HCT116 (cell line): Measurements from ENCODE around the gene MRPL50.

Source experiments
- CBX3 ChIP-seq: IDR thresholded peaks from 2 replicates; pipeline ENCODE4 v1.6.1; 2012; ENCODE audit warnings: low read depth
- CEBPB ChIP-seq: IDR thresholded peaks from 2 replicates; pipeline ENCODE4 v1.6.1; 2012; ENCODE audit warnings: low read depth
- EZH2 ChIP-seq: fragments of 200-600 bp; sonication (generic); IDR thresholded peaks from 2 replicates; pipeline ENCODE4 v1.6.1; 2017; ENCODE audit warnings: antibody characterized with exemption, mixed run types
- EZH2phosphoT487 ChIP-seq: fragments of 200-600 bp; IDR thresholded peaks from 2 replicates; pipeline ENCODE4 v1.6.1; 2018; ENCODE audit warnings: antibody characterized with exemption, borderline replicate concordance
- POLR2A ChIP-seq: IDR thresholded peaks from 2 replicates; pipeline ENCODE4 v1.7.0; 2011; ENCODE audit warnings: borderline replicate concordance; ENCODE audit not compliant: insufficient read depth, insufficient read length; ENCODE audit errors: extremely low read depth
- POLR2AphosphoS5 ChIP-seq: IDR thresholded peaks from 2 replicates; pipeline ENCODE4 v1.6.1; 2011; ENCODE audit warnings: mild to moderate bottlenecking, low read depth, low read length, moderate library complexity
- SRF ChIP-seq: IDR thresholded peaks from 2 replicates; pipeline ENCODE4 v1.6.1; 2012; ENCODE audit warnings: low read depth
- TCF7L2 ChIP-seq: IDR thresholded peaks from 2 replicates; pipeline ENCODE4 v1.7.0; 2011; ENCODE audit warnings: borderline replicate concordance, inconsistent platforms; ENCODE audit not compliant: insufficient read depth, insufficient read length; ENCODE audit errors: extremely low read depth
- ZNF274 ChIP-seq: fragments of 200-500 bp; sonication (Bioruptor generic); IDR thresholded peaks from 2 replicates; pipeline ENCODE4 v1.6.1; 2014; ENCODE audit warnings: mild to moderate bottlenecking, low read depth, low read length, inconsistent platforms
- TF ChIP-seq, protein P1 (sequence below), 3 experiments: fragments of 200-600 bp in 1 of 3; sonication (generic) in 1 of 3; IDR thresholded peaks in 2 of 3; conservative IDR thresholded peaks in 1 of 3; 2 replicates each; pipeline ENCODE4 v1.5.1; 2012 to 2017; ENCODE audit warnings: low read depth in 2 of 3, low read length in 2 of 3, antibody characterized with exemption in 1 of 3, borderline replicate concordance in 1 of 3, control low read depth in 1 of 3, mild to moderate bottlenecking in 1 of 3, mixed read lengths in 1 of 3, mixed run types in 1 of 3, moderate library complexity in 1 of 3; ENCODE audit not compliant: insufficient read depth in 1 of 3
- TF ChIP-seq, protein P2 (sequence below): IDR thresholded peaks from 2 replicates; pipeline ENCODE4 v1.6.1; 2012; ENCODE audit warnings: low read depth
- TF ChIP-seq, protein P3 (sequence below): IDR thresholded peaks from 2 replicates; pipeline ENCODE4 v1.6.1; 2012

DNA sequence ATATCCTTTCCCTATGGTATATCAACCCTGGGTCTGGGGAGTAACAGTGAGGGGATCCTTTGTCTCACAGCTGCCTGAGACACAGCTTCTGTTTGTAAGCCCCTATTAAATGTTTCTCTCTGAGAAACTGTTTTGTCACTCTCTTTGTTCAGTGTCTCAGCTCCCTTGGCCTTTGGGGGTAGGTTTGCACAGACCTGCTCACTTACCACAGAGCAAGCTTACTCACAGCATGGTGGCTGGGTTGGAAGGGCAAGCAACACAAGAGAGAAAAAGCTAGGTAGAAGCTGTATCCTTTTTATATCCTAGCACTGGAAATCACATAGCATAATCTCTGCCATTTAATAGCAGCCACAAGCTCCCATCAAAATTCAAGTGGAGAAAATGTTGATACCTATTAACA lies 18.1 kb downstream of the MRPL50 start:
- TF ChIP-seq, protein P1, sequence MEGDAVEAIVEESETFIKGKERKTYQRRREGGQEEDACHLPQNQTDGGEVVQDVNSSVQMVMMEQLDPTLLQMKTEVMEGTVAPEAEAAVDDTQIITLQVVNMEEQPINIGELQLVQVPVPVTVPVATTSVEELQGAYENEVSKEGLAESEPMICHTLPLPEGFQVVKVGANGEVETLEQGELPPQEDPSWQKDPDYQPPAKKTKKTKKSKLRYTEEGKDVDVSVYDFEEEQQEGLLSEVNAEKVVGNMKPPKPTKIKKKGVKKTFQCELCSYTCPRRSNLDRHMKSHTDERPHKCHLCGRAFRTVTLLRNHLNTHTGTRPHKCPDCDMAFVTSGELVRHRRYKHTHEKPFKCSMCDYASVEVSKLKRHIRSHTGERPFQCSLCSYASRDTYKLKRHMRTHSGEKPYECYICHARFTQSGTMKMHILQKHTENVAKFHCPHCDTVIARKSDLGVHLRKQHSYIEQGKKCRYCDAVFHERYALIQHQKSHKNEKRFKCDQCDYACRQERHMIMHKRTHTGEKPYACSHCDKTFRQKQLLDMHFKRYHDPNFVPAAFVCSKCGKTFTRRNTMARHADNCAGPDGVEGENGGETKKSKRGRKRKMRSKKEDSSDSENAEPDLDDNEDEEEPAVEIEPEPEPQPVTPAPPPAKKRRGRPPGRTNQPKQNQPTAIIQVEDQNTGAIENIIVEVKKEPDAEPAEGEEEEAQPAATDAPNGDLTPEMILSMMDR (IDR thresholded peaks at IDR 0.05 in 2 of 3, conservative IDR thresholded peaks at IDR 0.05 in 1 of 3; ENCODE audit: borderline replicate concordance in 1 of 3, insufficient read depth in 1 of 3, low read depth in 2 of 3, low read length in 2 of 3) = no peak
- TF ChIP-seq POLR2AphosphoS5 (no peak), EZH2 (no peak), POLR2A (no peak), EZH2phosphoT487 (no peak), SRF (no peak), TCF7L2 (no peak), CBX3 (no peak), ZNF274 (no peak), CEBPB (no peak)
- TF ChIP-seq, protein P2, sequence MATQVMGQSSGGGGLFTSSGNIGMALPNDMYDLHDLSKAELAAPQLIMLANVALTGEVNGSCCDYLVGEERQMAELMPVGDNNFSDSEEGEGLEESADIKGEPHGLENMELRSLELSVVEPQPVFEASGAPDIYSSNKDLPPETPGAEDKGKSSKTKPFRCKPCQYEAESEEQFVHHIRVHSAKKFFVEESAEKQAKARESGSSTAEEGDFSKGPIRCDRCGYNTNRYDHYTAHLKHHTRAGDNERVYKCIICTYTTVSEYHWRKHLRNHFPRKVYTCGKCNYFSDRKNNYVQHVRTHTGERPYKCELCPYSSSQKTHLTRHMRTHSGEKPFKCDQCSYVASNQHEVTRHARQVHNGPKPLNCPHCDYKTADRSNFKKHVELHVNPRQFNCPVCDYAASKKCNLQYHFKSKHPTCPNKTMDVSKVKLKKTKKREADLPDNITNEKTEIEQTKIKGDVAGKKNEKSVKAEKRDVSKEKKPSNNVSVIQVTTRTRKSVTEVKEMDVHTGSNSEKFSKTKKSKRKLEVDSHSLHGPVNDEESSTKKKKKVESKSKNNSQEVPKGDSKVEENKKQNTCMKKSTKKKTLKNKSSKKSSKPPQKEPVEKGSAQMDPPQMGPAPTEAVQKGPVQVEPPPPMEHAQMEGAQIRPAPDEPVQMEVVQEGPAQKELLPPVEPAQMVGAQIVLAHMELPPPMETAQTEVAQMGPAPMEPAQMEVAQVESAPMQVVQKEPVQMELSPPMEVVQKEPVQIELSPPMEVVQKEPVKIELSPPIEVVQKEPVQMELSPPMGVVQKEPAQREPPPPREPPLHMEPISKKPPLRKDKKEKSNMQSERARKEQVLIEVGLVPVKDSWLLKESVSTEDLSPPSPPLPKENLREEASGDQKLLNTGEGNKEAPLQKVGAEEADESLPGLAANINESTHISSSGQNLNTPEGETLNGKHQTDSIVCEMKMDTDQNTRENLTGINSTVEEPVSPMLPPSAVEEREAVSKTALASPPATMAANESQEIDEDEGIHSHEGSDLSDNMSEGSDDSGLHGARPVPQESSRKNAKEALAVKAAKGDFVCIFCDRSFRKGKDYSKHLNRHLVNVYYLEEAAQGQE = no peak
- TF ChIP-seq, protein P3, sequence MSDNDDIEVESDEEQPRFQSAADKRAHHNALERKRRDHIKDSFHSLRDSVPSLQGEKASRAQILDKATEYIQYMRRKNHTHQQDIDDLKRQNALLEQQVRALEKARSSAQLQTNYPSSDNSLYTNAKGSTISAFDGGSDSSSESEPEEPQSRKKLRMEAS = no peak
